Measurements from ENCODE around the gene ARHGAP12. TPM values are rescaled to one million over a fixed set of nuclear protein-coding genes. Genes with fewer than 3 reads are reported as not detected.

ARHGAP12 gene
- total RNA-seq, 2 experiments from 2014 or later: 11.8 to 14.5 TPM

- Histone ChIP-seq H3K27ac (ENCODE audit: low read depth, low read length, poor library complexity, severe bottlenecking) (no peak overlapping the region), H3K4me2 (ENCODE audit: low read length) (no peak overlapping the region), H2AFZ (ENCODE audit: low read length) (no peak overlapping the region), H3K9me3 (ENCODE audit: low read length) (no peaks in the 10 kb centered on the region), H3K4me1 (ENCODE audit: insufficient read depth, low read length, poor library complexity, severe bottlenecking) (peaks cover 4% of the 10 kb centered on the region), H3K9me2 (ENCODE audit: insufficient read depth, low read length) (no peaks in the 10 kb centered on the region), H3K4me3 (ENCODE audit: low read depth, low read length, poor library complexity, severe bottlenecking) (no peak overlapping the region), H3K79me2 (ENCODE audit: insufficient read depth, low read depth, low read length) (no peaks in the 10 kb centered on the region), H3K36me3 (ENCODE audit: insufficient read depth, low read length) (no peaks in the 10 kb centered on the region), H4K20me1 (ENCODE audit: insufficient read depth, low read length) (no peaks in the 10 kb centered on the region)
- no peak for TF ChIP-seq CTCF (conservative IDR thresholded peaks at IDR 0.05; ENCODE audit: low read length)
- no peak for TF ChIP-seq EZH2phosphoT487 (IDR thresholded peaks at IDR 0.05; ENCODE audit: borderline replicate concordance, low read depth, low read length)
- intact Hi-C loops (cut with micrococcal nuclease; ENCODE audit: unreplicated experiment): no loop called here
- ChIA-PET POLR2A (no interaction called here), CTCF (ENCODE audit: unreplicated experiment) (no interaction called here)
- no peak for DNase-seq (ENCODE audit: low spot score)
- BruUV-seq (replicated peaks): no TSS peak
Measured at GRCh38 chr10:31888442-31888841, 40.2 kb downstream of the ARHGAP12 start.

GRCh38 chr10:31887850-31888249 is 40.8 kb downstream of the ARHGAP12 start:
- intact Hi-C loops (cut with micrococcal nuclease; ENCODE audit: unreplicated experiment): no loop called here
- Histone ChIP-seq H2AFZ (ENCODE audit: low read length) (no peak overlapping the region), H3K79me2 (ENCODE audit: insufficient read depth, low read depth, low read length) (no peaks in the 10 kb centered on the region), H3K4me1 (ENCODE audit: insufficient read depth, low read length, poor library complexity, severe bottlenecking) (peaks cover 7% of the 10 kb centered on the region), H3K4me2 (ENCODE audit: low read length) (no peak overlapping the region), H3K27ac (ENCODE audit: low read depth, low read length, poor library complexity, severe bottlenecking) (no peak overlapping the region), H3K4me3 (ENCODE audit: low read depth, low read length, poor library complexity, severe bottlenecking) (no peak overlapping the region), H3K9me2 (ENCODE audit: insufficient read depth, low read length) (no peaks in the 10 kb centered on the region), H3K9me3 (ENCODE audit: low read length) (no peaks in the 10 kb centered on the region), H3K36me3 (ENCODE audit: insufficient read depth, low read length) (no peaks in the 10 kb centered on the region), H4K20me1 (ENCODE audit: insufficient read depth, low read length) (no peaks in the 10 kb centered on the region)
- no peak for DNase-seq (ENCODE audit: low spot score)
- no TSS peak for BruUV-seq (replicated peaks)
- ChIA-PET CTCF (ENCODE audit: unreplicated experiment) (interaction anchor here (0.7 kb wide), 1 partner anchor 123 kb away, joined by 3 read pairs; no protein-coding TSS in a partner anchor), POLR2A (no interaction called here)
- TF ChIP-seq EZH2phosphoT487 (IDR thresholded peaks at IDR 0.05; ENCODE audit: borderline replicate concordance, low read depth, low read length) (no peak), CTCF (conservative IDR thresholded peaks at IDR 0.05; ENCODE audit: low read length) (no peak)

- CTCF ChIA-PET (ENCODE audit: unreplicated experiment): no interaction called here
- Histone ChIP-seq H3K79me2 (ENCODE audit: insufficient read depth, low read depth, low read length) (no peaks in the 10 kb centered on the region), H3K4me1 (ENCODE audit: insufficient read depth, low read length, poor library complexity, severe bottlenecking) (peaks cover 7% of the 10 kb centered on the region), H3K4me2 (ENCODE audit: low read length) (no peak overlapping the region), H3K9me3 (ENCODE audit: low read length) (no peaks in the 10 kb centered on the region), H3K27ac (ENCODE audit: low read depth, low read length, poor library complexity, severe bottlenecking) (no peak overlapping the region), H3K4me3 (ENCODE audit: low read depth, low read length, poor library complexity, severe bottlenecking) (no peak overlapping the region), H3K36me3 (ENCODE audit: insufficient read depth, low read length) (no peaks in the 10 kb centered on the region), H3K9me2 (ENCODE audit: insufficient read depth, low read length) (no peaks in the 10 kb centered on the region), H4K20me1 (ENCODE audit: insufficient read depth, low read length) (no peaks in the 10 kb centered on the region), H2AFZ (ENCODE audit: low read length) (no peak overlapping the region)
- DNase-seq (ENCODE audit: low spot score): no peak
- TF ChIP-seq CTCF (conservative IDR thresholded peaks at IDR 0.05; ENCODE audit: low read length): no peak
- TF ChIP-seq EZH2phosphoT487 (IDR thresholded peaks at IDR 0.05; ENCODE audit: borderline replicate concordance, low read depth, low read length): no peak
- POLR2A ChIA-PET: interaction anchor here (0.6 kb wide), 1 partner anchor 536 kb away, joined by 3 read pairs; no protein-coding TSS in a partner anchor
- BruUV-seq (replicated peaks): no TSS peak
- intact Hi-C loops (cut with micrococcal nuclease; ENCODE audit: unreplicated experiment): no loop called here
Measured at GRCh38 chr10:31886885-31887284, 41.7 kb downstream of the ARHGAP12 start.

All from OCI-LY7 (cell line).